ENCODE measurements around the gene KIAA0513.

Gene KIAA0513

DNA sequence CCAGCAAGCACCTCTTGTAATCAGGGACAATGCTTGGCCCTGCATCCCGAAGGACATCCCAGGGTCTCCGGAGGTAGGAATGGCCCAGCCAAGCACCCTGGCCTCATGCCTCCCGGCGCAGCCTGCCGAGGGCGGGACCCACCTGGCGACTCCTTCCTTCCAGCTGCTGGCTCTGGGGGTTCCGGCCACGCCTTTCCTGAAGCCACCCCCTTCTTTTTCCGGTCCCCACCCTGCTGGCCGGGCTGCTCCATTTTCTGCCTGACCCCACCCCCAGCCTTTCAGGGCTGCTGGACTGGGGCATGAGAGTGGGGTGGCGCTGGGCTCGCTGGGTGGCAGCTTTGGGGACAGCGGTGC lies 107.2 kb downstream of the KIAA0513 start:
- Histone ChIP-seq H3K4me3 (replicated peaks; ENCODE audit: insufficient read depth, low read length) (no peak overlapping the region), H3K27me3 (ENCODE audit: insufficient read depth, poor library complexity, severe bottlenecking) (peaks cover 34% of the 10 kb centered on the region), H3K27ac (replicated peaks) (no peak overlapping the region)
- DNase-seq (ENCODE audit: low read depth in 1 of 2, low spot score in 1 of 2), result no peak
- TF ChIP-seq, protein P1, sequence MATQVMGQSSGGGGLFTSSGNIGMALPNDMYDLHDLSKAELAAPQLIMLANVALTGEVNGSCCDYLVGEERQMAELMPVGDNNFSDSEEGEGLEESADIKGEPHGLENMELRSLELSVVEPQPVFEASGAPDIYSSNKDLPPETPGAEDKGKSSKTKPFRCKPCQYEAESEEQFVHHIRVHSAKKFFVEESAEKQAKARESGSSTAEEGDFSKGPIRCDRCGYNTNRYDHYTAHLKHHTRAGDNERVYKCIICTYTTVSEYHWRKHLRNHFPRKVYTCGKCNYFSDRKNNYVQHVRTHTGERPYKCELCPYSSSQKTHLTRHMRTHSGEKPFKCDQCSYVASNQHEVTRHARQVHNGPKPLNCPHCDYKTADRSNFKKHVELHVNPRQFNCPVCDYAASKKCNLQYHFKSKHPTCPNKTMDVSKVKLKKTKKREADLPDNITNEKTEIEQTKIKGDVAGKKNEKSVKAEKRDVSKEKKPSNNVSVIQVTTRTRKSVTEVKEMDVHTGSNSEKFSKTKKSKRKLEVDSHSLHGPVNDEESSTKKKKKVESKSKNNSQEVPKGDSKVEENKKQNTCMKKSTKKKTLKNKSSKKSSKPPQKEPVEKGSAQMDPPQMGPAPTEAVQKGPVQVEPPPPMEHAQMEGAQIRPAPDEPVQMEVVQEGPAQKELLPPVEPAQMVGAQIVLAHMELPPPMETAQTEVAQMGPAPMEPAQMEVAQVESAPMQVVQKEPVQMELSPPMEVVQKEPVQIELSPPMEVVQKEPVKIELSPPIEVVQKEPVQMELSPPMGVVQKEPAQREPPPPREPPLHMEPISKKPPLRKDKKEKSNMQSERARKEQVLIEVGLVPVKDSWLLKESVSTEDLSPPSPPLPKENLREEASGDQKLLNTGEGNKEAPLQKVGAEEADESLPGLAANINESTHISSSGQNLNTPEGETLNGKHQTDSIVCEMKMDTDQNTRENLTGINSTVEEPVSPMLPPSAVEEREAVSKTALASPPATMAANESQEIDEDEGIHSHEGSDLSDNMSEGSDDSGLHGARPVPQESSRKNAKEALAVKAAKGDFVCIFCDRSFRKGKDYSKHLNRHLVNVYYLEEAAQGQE (IDR thresholded peaks at IDR 0.05; ENCODE audit: insufficient replicate concordance, low read depth), result no peak
- TF ChIP-seq, protein P2, sequence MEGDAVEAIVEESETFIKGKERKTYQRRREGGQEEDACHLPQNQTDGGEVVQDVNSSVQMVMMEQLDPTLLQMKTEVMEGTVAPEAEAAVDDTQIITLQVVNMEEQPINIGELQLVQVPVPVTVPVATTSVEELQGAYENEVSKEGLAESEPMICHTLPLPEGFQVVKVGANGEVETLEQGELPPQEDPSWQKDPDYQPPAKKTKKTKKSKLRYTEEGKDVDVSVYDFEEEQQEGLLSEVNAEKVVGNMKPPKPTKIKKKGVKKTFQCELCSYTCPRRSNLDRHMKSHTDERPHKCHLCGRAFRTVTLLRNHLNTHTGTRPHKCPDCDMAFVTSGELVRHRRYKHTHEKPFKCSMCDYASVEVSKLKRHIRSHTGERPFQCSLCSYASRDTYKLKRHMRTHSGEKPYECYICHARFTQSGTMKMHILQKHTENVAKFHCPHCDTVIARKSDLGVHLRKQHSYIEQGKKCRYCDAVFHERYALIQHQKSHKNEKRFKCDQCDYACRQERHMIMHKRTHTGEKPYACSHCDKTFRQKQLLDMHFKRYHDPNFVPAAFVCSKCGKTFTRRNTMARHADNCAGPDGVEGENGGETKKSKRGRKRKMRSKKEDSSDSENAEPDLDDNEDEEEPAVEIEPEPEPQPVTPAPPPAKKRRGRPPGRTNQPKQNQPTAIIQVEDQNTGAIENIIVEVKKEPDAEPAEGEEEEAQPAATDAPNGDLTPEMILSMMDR (IDR thresholded peaks at IDR 0.05; ENCODE audit: insufficient read depth, low read length), result no peak
- TF ChIP-seq GABPA (IDR thresholded peaks at IDR 0.05; ENCODE audit: low read depth) (no peak), SPI1 (IDR thresholded peaks at IDR 0.05; ENCODE audit: borderline replicate concordance, low read depth) (no peak), POLR2AphosphoS5 (IDR thresholded peaks at IDR 0.05; ENCODE audit: low read depth) (no peak)

DNA sequence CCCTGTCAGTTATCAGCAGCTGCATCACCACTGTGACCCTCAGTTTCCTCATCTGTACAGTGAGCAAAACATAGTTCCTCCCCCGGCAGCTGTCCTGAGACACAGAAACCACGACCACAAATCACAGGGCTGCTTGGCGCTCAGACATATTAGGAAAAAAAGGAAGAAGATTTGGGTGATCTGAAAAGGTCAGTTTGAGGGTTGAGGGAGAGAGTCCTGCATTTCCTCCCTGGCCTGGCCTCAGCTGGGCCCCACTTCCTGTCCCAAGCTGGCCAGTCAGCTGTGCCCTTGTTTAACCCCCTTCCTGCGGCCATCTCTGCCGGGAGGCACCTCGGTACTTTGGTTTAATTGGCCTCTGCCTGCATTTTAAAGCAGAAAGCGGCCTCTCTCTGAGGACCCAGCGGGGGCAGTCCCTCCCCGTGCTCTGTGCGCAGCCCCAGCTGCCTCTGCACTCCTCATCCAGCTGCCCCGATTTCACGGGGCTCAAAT lies 108.7 kb downstream of the KIAA0513 start:
- peak; percentile 47 to 80 for DNase-seq (ENCODE audit: low read depth in 1 of 2, low spot score in 1 of 2)
- Histone ChIP-seq H3K27me3 (ENCODE audit: insufficient read depth, poor library complexity, severe bottlenecking) (peaks cover 31% of the 10 kb centered on the region), H3K27ac (replicated peaks) (no peak overlapping the region), H3K4me3 (replicated peaks; ENCODE audit: insufficient read depth, low read length) (no peak overlapping the region)
- TF ChIP-seq, protein P2 (IDR thresholded peaks at IDR 0.05; ENCODE audit: insufficient read depth, low read length), result no peak
- peak; percentile 36; the same call in 1 of the 2 replicates for TF ChIP-seq SPI1 (IDR thresholded peaks at IDR 0.05; ENCODE audit: borderline replicate concordance, low read depth)
- TF ChIP-seq, protein P1 (IDR thresholded peaks at IDR 0.05; ENCODE audit: insufficient replicate concordance, low read depth), result no peak
- peak; percentile 67; the same call in 1 of the 2 replicates for TF ChIP-seq POLR2AphosphoS5 (IDR thresholded peaks at IDR 0.05; ENCODE audit: low read depth)
- TF ChIP-seq GABPA (IDR thresholded peaks at IDR 0.05; ENCODE audit: low read depth), result no peak

GRCh38 chr16:85136702-85137322 lies 109.2 kb downstream of the KIAA0513 start:
- DNase-seq (ENCODE audit: low read depth in 1 of 2, low spot score in 1 of 2), result no peak
- TF ChIP-seq, protein P2 (IDR thresholded peaks at IDR 0.05; ENCODE audit: insufficient read depth, low read length), result no peak
- TF ChIP-seq, protein P1 (IDR thresholded peaks at IDR 0.05; ENCODE audit: insufficient replicate concordance, low read depth), result no peak
- TF ChIP-seq SPI1 (IDR thresholded peaks at IDR 0.05; ENCODE audit: borderline replicate concordance, low read depth), result no peak
- no peak for TF ChIP-seq POLR2AphosphoS5 (IDR thresholded peaks at IDR 0.05; ENCODE audit: low read depth)
- TF ChIP-seq GABPA (IDR thresholded peaks at IDR 0.05; ENCODE audit: low read depth), result no peak
- Histone ChIP-seq H3K27me3 (ENCODE audit: insufficient read depth, poor library complexity, severe bottlenecking) (peaks cover 33% of the 10 kb centered on the region), H3K4me3 (replicated peaks; ENCODE audit: insufficient read depth, low read length) (no peak overlapping the region), H3K27ac (replicated peaks) (no peak overlapping the region)
